ENCODE measurements around the gene CMSS1. TPM values are rescaled to one million over a fixed set of nuclear protein-coding genes. Genes with fewer than 3 reads are reported as not detected.

CMSS1 gene
- total and polyA plus RNA-seq, 2 of the 13 experiments (the other 11 are each of a cell fraction or from before 2014, with no cell fraction given) = 6.4 to 48.7 TPM

- no TSS peak for BruUV-seq (replicated peaks)
- no peak for ATAC-seq
- ChIA-PET CTCF (ENCODE audit: low intra/inter-chr PET ratio, low total read pairs) (no interaction called here), POLR2A (no interaction called here)
- intact Hi-C loops (cut with micrococcal nuclease; ENCODE audit: unreplicated experiment) = no loop called here
- DNase-seq (ENCODE audit: low spot score) = no peak
- Histone ChIP-seq H3K36me3 (replicated peaks in 1 of 2; ENCODE audit: control insufficient read depth in 1 of 2, insufficient read depth in 2 of 2, low read length in 2 of 2) (peaks cover 0 to 11% of the 10 kb centered on the region in 2 experiments; a peak in 2 of 5 replicates), H3K27me3 (ENCODE audit: control insufficient read depth in 1 of 2, insufficient read depth in 2 of 2, low read length in 2 of 2) (no peaks in the 10 kb centered on the region), H3K4me2 (ENCODE audit: low read depth, low read length) (no peak overlapping the region), H3K9me3 (ENCODE audit: low read length) (peaks cover 4% of the 10 kb centered on the region; the same call in 1 of the 2 replicates), H3K4me1 (ENCODE audit: insufficient read depth, low read length) (no peaks in the 10 kb centered on the region), H4K20me1 (ENCODE audit: insufficient read depth, low read length) (no peaks in the 10 kb centered on the region), H3K9ac (ENCODE audit: insufficient read depth, low read depth, low read length) (no peak overlapping the region), H2AFZ (ENCODE audit: low read length) (no peak overlapping the region), H3K79me2 (ENCODE audit: insufficient read depth, low read length) (no peaks in the 10 kb centered on the region), H3K27ac (ENCODE audit: extremely low read length, insufficient read depth, low read length) (no peak overlapping the region), H3K4me3 (replicated peaks in 1 of 3; ENCODE audit: insufficient read depth in 1 of 3, low read depth in 2 of 3, low read length in 3 of 3) (no peak overlapping the region)
- in situ Hi-C loops (cut with HindIII; ENCODE audit: extremely low pct_ligation_motif_present, low pct_unique_long_range_greater_than_20kb) = no loop called here
- no peak for FAIRE-seq
- 0 out of 2 replicates have a peak, but pooled peaks have one; percentile 37 for TF ChIP-seq IRF2 (CRISPR knock-in tag; IDR thresholded peaks at IDR 0.05)
- TF ChIP-seq, protein P1, sequence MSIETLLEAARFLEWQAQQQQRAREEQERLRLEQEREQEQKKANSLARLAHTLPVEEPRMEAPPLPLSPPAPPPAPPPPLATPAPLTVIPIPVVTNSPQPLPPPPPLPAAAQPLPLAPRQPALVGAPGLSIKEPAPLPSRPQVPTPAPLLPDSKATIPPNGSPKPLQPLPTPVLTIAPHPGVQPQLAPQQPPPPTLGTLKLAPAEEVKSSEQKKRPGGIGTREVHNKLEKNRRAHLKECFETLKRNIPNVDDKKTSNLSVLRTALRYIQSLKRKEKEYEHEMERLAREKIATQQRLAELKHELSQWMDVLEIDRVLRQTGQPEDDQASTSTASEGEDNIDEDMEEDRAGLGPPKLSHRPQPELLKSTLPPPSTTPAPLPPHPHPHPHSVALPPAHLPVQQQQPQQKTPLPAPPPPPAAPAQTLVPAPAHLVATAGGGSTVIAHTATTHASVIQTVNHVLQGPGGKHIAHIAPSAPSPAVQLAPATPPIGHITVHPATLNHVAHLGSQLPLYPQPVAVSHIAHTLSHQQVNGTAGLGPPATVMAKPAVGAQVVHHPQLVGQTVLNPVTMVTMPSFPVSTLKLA (IDR thresholded peaks at IDR 0.05) = no peak
- 100% methylated on average over 2 of the region's 2 CpGs for WGBS (ENCODE audit: low lambda C conversion rate)
Measured at GRCh38 chr3:100149130-100149529, 331.5 kb downstream of the CMSS1 start.

- no peak overlapping the region for H2AFZ ChIP-seq (ENCODE audit: low read length)
- H3K9ac ChIP-seq (ENCODE audit: insufficient read depth, low read depth, low read length) = no peak overlapping the region
- no peaks in the 10 kb centered on the region for H3K27me3 ChIP-seq (ENCODE audit: control insufficient read depth in 1 of 2, insufficient read depth in 2 of 2, low read length in 2 of 2)
- TF ChIP-seq NFE2L2 (IDR thresholded peaks at IDR 0.05; ENCODE audit: low read length) (no peak), HNRNPUL1 (IDR thresholded peaks at IDR 0.05; ENCODE audit: low read depth, low read length) (no peak), IRF2 (CRISPR knock-in tag; IDR thresholded peaks at IDR 0.05) (no peak), ZSCAN22 (CRISPR knock-in tag; IDR thresholded peaks at IDR 0.05) (no peak), MXD4 (CRISPR knock-in tag; IDR thresholded peaks at IDR 0.05) (no peak)
- DNase-seq (ENCODE audit: low spot score) (no peak), FAIRE-seq (no peak), ATAC-seq (no peak)
- no peaks in the 10 kb centered on the region for H4K20me1 ChIP-seq (ENCODE audit: insufficient read depth, low read length)
- POLR2A ChIA-PET = no interaction called here
- in situ Hi-C loops (cut with HindIII; ENCODE audit: extremely low pct_ligation_motif_present, low pct_unique_long_range_greater_than_20kb) (no loop called here), intact Hi-C loops (cut with micrococcal nuclease; ENCODE audit: unreplicated experiment) (no loop called here)
- H3K4me2 ChIP-seq (ENCODE audit: low read depth, low read length) = no peak overlapping the region
- H3K79me2 ChIP-seq (ENCODE audit: insufficient read depth, low read length) = no peaks in the 10 kb centered on the region
- H3K4me3 ChIP-seq (replicated peaks in 1 of 3; ENCODE audit: insufficient read depth in 1 of 3, low read depth in 2 of 3, low read length in 3 of 3) = no peak overlapping the region
- no peaks in the 10 kb centered on the region for H3K4me1 ChIP-seq (ENCODE audit: insufficient read depth, low read length)
- WGBS (ENCODE audit: low lambda C conversion rate) = 98% methylated on average over 6 of the region's 6 CpGs
- no peaks in the 10 kb centered on the region for H3K9me3 ChIP-seq (ENCODE audit: low read length)
- CTCF ChIA-PET (ENCODE audit: low intra/inter-chr PET ratio, low total read pairs) = no interaction called here
- peaks cover 0 to 11% of the 10 kb centered on the region in 2 experiments; a peak in 2 of 5 replicates for H3K36me3 ChIP-seq (replicated peaks in 1 of 2; ENCODE audit: control insufficient read depth in 1 of 2, insufficient read depth in 2 of 2, low read length in 2 of 2)
- no TSS peak for BruUV-seq (replicated peaks)
- no peak overlapping the region for H3K27ac ChIP-seq (ENCODE audit: extremely low read length, insufficient read depth, low read length)
Measured at GRCh38 chr3:100149713-100150415, 332.2 kb downstream of the CMSS1 start.

Measured in HepG2 (cell line).